Liver (tissue), 9 donors: ENCODE results near the gene PPM1B. TPM values are rescaled to one million over a fixed set of nuclear protein-coding genes. Genes with fewer than 3 reads are reported as not detected.

Source experiments
- DNase-seq: peaks from one replicate; pipeline ENCODE4 v3.0.0-alpha.2; 2017; ENCODE audit warnings: low spot score
- H3K27ac ChIP-seq, 2 donors: one replicate each; pipeline ENCODE4 v1.7.0; 2013; ENCODE audit warnings: inconsistent platforms in 2 of 2, low read length in 2 of 2, control low read depth in 1 of 2, low read depth in 1 of 2, mild to moderate bottlenecking in 1 of 2
- H3K27me3 ChIP-seq, 4 donors: one replicate each; pipeline versions ENCODE4 v1.6.1 to v1.7.0; 2013; ENCODE audit warnings: low read length in 3 of 4, inconsistent platforms in 1 of 4, mild to moderate bottlenecking in 1 of 4, moderate library complexity in 1 of 4; ENCODE audit not compliant: control insufficient read depth in 4 of 4, insufficient read depth in 4 of 4
- H3K36me3 ChIP-seq, 4 donors: one replicate each; pipeline versions ENCODE4 v1.6.1 to v1.7.0; 2013; ENCODE audit warnings: low read length in 3 of 4, mild to moderate bottlenecking in 3 of 4, low read depth in 1 of 4, moderate library complexity in 1 of 4; ENCODE audit not compliant: control insufficient read depth in 4 of 4, insufficient read depth in 3 of 4
- H3K4me1 ChIP-seq, 4 donors: one replicate each; pipeline versions ENCODE4 v1.6.1 to v1.7.0; 2013; ENCODE audit warnings: low read length in 3 of 4, mild to moderate bottlenecking in 3 of 4, moderate library complexity in 1 of 4; ENCODE audit not compliant: control insufficient read depth in 4 of 4, insufficient read depth in 4 of 4
- H3K4me3 ChIP-seq, 3 donors: one replicate each; pipeline versions ENCODE4 v1.6.1 to v1.7.0; 2013; ENCODE audit warnings: low read length in 3 of 3, control low read depth in 1 of 3, low read depth in 1 of 3, mild to moderate bottlenecking in 1 of 3
- H3K9ac ChIP-seq, 2 donors: one replicate each; pipeline ENCODE4 v1.7.0; 2013; ENCODE audit warnings: low read length in 2 of 2, mild to moderate bottlenecking in 2 of 2, moderate library complexity in 2 of 2, control low read depth in 1 of 2, low read depth in 1 of 2
- H3K9me3 ChIP-seq, 4 donors: one replicate each; pipeline versions ENCODE4 v1.6.1 to v1.7.0; 2013; ENCODE audit warnings: low read length in 3 of 4; ENCODE audit not compliant: control insufficient read depth in 4 of 4
- ATF3 ChIP-seq: IDR thresholded peaks from 2 replicates; pipeline ENCODE4 v1.6.1; 2016; ENCODE audit warnings: antibody characterized with exemption
- CTCF ChIP-seq: fragments of 150-350 bp; IDR thresholded peaks from 2 replicates; pipeline ENCODE4 v1.5.1; 2017; ENCODE audit warnings: improper control_type of control experiment, low read depth, low read length; ENCODE audit not compliant: missing input control
- EGR1 ChIP-seq, 2 donors: IDR thresholded peaks; 2 replicates each; pipeline ENCODE4 v1.6.1; 2016 to 2018; ENCODE audit warnings: antibody characterized with exemption in 2 of 2, low read depth in 2 of 2
- FOXA1 ChIP-seq: IDR thresholded peaks from 2 replicates; pipeline ENCODE4 v1.6.1; 2016; ENCODE audit warnings: antibody characterized with exemption
- FOXA2 ChIP-seq: IDR thresholded peaks from 2 replicates; pipeline ENCODE4 v1.6.1; 2016; ENCODE audit warnings: antibody characterized with exemption
- GABPA ChIP-seq, 2 donors: IDR thresholded peaks in 1 of 2; conservative IDR thresholded peaks in 1 of 2; 2 replicates each; pipeline ENCODE4 v1.6.1; 2016; ENCODE audit warnings: antibody characterized with exemption in 2 of 2, mild to moderate bottlenecking in 1 of 2, moderate library complexity in 1 of 2
- HNF4A ChIP-seq, 2 donors: conservative IDR thresholded peaks; 2 replicates each; pipeline ENCODE4 v1.6.1; 2016; ENCODE audit warnings: antibody characterized with exemption in 2 of 2, mild to moderate bottlenecking in 2 of 2
- JUND ChIP-seq, 2 donors: IDR thresholded peaks; 2 replicates each; pipeline ENCODE4 v1.6.1; 2016; ENCODE audit warnings: antibody characterized with exemption in 2 of 2
- MAX ChIP-seq: IDR thresholded peaks from 2 replicates; pipeline ENCODE4 v1.6.1; 2016; ENCODE audit warnings: antibody characterized with exemption
- NR2F2 ChIP-seq: IDR thresholded peaks from 2 replicates; pipeline ENCODE4 v1.6.1; 2016; ENCODE audit warnings: antibody characterized with exemption
- RAD21 ChIP-seq, 2 donors: IDR thresholded peaks; 2 replicates each; pipeline ENCODE4 v1.6.1; 2016; ENCODE audit warnings: antibody characterized with exemption in 2 of 2, mild to moderate bottlenecking in 2 of 2
- REST ChIP-seq: IDR thresholded peaks from 2 replicates; pipeline ENCODE4 v1.6.1; 2016; ENCODE audit warnings: antibody characterized with exemption, mild to moderate bottlenecking
- RXRA ChIP-seq, 2 donors: IDR thresholded peaks; 2 replicates each; pipeline ENCODE4 v1.6.1; 2017 to 2018; ENCODE audit warnings: antibody characterized with exemption in 2 of 2, mild to moderate bottlenecking in 1 of 2
- SP1 ChIP-seq: IDR thresholded peaks from 2 replicates; pipeline ENCODE4 v1.6.1; 2018; ENCODE audit warnings: antibody characterized with exemption, mild to moderate bottlenecking
- TAF1 ChIP-seq: conservative IDR thresholded peaks from 2 replicates; pipeline ENCODE4 v1.6.1; 2016; ENCODE audit warnings: antibody characterized with exemption, mild to moderate bottlenecking
- ZBTB33 ChIP-seq: IDR thresholded peaks from 2 replicates; pipeline ENCODE4 v1.6.1; 2016; ENCODE audit warnings: antibody characterized with exemption
- WGBS: extraction: QIAGEN DNeasy Blood & Tissue Kit; methylation state at CpG from one replicate; pipeline ENCODE4 v1.1.7; 2013; 5-methylcytosine and 5-hydroxymethylcytosine counted together
- polyA plus RNA-seq, 2 donors: library from polyadenylated mRNA; stranded (reverse) in 1 of 2; unstranded in 1 of 2; fragments of 200-250 nt in 1 of 2; fragments of >200 nt in 1 of 2; fragmentation: Nextera tagmentation in 1 of 2; extraction: Ambion mirVana in 1 of 2; gene quantifications; one replicate each; pipeline versions ENCODE4 v1.2.1 to v1.2.3, GENCODE V29; 2013 to 2015
- total RNA-seq, 2 donors: library from RNA; depleted of rRNA; stranded (reverse); fragments of >200 nt; gene quantifications; one replicate each; pipeline ENCODE4 v1.2.3, GENCODE V29; 2014
- donor health status: healthy.
- donor health status: healthy.
- donor health status: healthy.
- donor health status: healthy.
- donor health status: healthy.

PPM1B gene
- total and polyA plus RNA-seq, 4 donors = 13.5 to 38.5 (median 30.8) TPM

- Histone ChIP-seq H3K36me3 (no peaks in the 10 kb centered on the region), H3K4me1 (peaks cover 0 to 5% (median 0%) of the 10 kb centered on the region in 4 donors), H3K27me3 (no peaks in the 10 kb centered on the region), H3K4me3 (no peak overlapping the region), H3K9ac (no peak overlapping the region), H3K27ac (no peak overlapping the region), H3K9me3 (no peaks in the 10 kb centered on the region)
- TF ChIP-seq MAX (no peak), EGR1 (IDR thresholded peaks at IDR 0.05; ENCODE audit: low read depth in 2 of 2) (no peak), FOXA1 (no peak), RXRA (IDR thresholded peaks at IDR 0.05) (no peak), GABPA (IDR thresholded peaks at IDR 0.05 in 1 of 2, conservative IDR thresholded peaks at IDR 0.05 in 1 of 2) (no peak), TAF1 (no peak), CTCF (no peak), SP1 (no peak), NR2F2 (no peak), ATF3 (no peak), REST (no peak), ZBTB33 (no peak)
- WGBS = 99% methylated on average over 3 of the region's 3 CpGs
- DNase-seq = no peak
Observed at GRCh38 chr2:44164617-44165016, 4.1 kb upstream of the PPM1B start.

- Histone ChIP-seq H3K9ac (no peak overlapping the region), H3K36me3 (no peaks in the 10 kb centered on the region), H3K4me3 (no peak overlapping the region), H3K4me1 (peaks cover 0 to 18% (median 5%) of the 10 kb centered on the region in 4 donors), H3K27me3 (no peaks in the 10 kb centered on the region), H3K9me3 (no peaks in the 10 kb centered on the region), H3K27ac (no peak overlapping the region)
- WGBS = 79% methylated on average over 23 of the region's 23 CpGs
- DNase-seq = no peak
- TF ChIP-seq RAD21 (IDR thresholded peaks at IDR 0.05) = no peak
- TF ChIP-seq JUND (IDR thresholded peaks at IDR 0.05) = no peak
- no peak for TF ChIP-seq FOXA2
- TF ChIP-seq RXRA (IDR thresholded peaks at IDR 0.05) = no peak
- TF ChIP-seq NR2F2 = no peak
- TF ChIP-seq TAF1 = no peak
- no peak for TF ChIP-seq ZBTB33
- no peak for TF ChIP-seq CTCF
- no peak for TF ChIP-seq SP1
- no peak for TF ChIP-seq HNF4A (conservative IDR thresholded peaks at IDR 0.05)
Observed at GRCh38 chr2:44166096-44166495, 2.6 kb upstream of the PPM1B start.
